H1 (cell line): ENCODE measurements around the gene SLC34A1. TPM values are rescaled to one million over a fixed set of nuclear protein-coding genes. Genes with fewer than 3 reads are reported as not detected.

Source experiments
- CBX5 ChIP-seq: fragments of 300-800, 300-1000 bp; sonication (generic); IDR thresholded peaks from 2 replicates; pipeline ENCODE4 v1.7.1; 2016; ENCODE audit warnings: antibody characterized with exemption, low read length, low read depth
- CREB1 ChIP-seq: IDR thresholded peaks from 2 replicates; pipeline ENCODE4 v1.6.1; 2012; ENCODE audit warnings: inconsistent platforms
- HDAC2 ChIP-seq, 2 experiments: fragments of 300-600 bp in 1 of 2; sonication (generic) in 1 of 2; IDR thresholded peaks; 2 replicates each; pipeline ENCODE4 v1.6.1; 2011 to 2012; ENCODE audit warnings: low read depth in 2 of 2, low read length in 2 of 2, mild to moderate bottlenecking in 2 of 2, moderate library complexity in 2 of 2, borderline replicate concordance in 1 of 2, inconsistent platforms in 1 of 2
- KDM5A ChIP-seq: fragments of 200-600 bp; IDR thresholded peaks from 2 replicates; pipeline ENCODE4 v1.7.1; 2012; ENCODE audit warnings: mild to moderate bottlenecking, low read length, inconsistent platforms, mixed read lengths
- MAFK ChIP-seq: IDR thresholded peaks from 2 replicates; pipeline ENCODE4 v1.6.1; 2012; ENCODE audit warnings: low read depth, mild to moderate bottlenecking, improper control_type of control experiment, low read length
- RBBP5 ChIP-seq: IDR thresholded peaks from 2 replicates; pipeline ENCODE4 v1.7.1; 2012; ENCODE audit warnings: low read depth, mild to moderate bottlenecking, inconsistent platforms, low read length, moderate library complexity, borderline replicate concordance
- RFX5 ChIP-seq: IDR thresholded peaks from 2 replicates; pipeline ENCODE4 v1.6.1; 2011; ENCODE audit warnings: low read depth, low read length, improper control_type of control experiment, borderline replicate concordance
- RNF2 ChIP-seq: fragments of 200-900, 300-1000 bp; sonication (generic); IDR thresholded peaks from 2 replicates; pipeline ENCODE4 v1.7.1; 2016; ENCODE audit warnings: borderline replicate concordance, low read depth, mild to moderate bottlenecking, antibody characterized with exemption, low read length; ENCODE audit not compliant: poor library complexity, severe bottlenecking; ENCODE audit errors: missing control alignments
- polyA plus RNA-seq, 7 experiments: library from polyadenylated mRNA; depleted of rRNA in 3 of 7; stranded (reverse) in 5 of 7; unstranded in 2 of 7; fragments of >200 nt in 5 of 7; fragments of 200-250 nt in 2 of 7; gene quantifications; 1 replicate in 5 of 7; 2 replicates in 1 of 7; 4 replicates in 1 of 7; pipeline versions ENCODE4 v1.2.1 to v1.2.3, GENCODE V29; 2011 to 2013; ENCODE audit warnings: missing spikeins in 2 of 7, mixed read lengths in 2 of 7
- total RNA-seq: library from RNA; stranded (reverse); fragmentation: NEBNext Ultra II Directional; extraction: Animal tissue kit (Norgen Biotek cat#: 25700); gene quantifications from 2 replicates; pipeline ENCODE4 v1.2.1, GENCODE V29; 2021

SLC34A1 gene
- total and polyA plus RNA-seq, 2 of the 8 experiments (the other 6 are each of a cell fraction or from before 2014, with no cell fraction given): not detected

DNA sequence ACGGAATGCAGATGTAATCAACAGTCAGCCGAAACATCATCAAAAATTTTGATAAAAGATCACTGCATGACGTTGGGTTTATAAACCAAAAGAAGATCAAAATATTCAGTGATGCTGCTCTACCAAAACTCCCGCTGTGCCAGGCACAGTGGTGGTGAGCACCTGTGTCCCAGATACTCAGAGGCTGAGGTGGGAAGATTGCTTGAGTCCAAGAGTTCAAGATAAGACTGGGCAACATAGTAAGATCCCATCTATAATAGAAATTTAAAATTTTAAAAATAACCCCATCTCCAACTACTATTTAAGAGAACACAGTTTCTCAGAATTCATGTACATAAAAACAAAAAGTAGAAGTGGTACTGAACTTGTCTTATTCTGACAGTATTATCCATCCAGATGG is 36.5 kb upstream of the SLC34A1 start (continued):
- TF ChIP-seq CBX5 (no peak), RNF2 (no peak), HDAC2 (IDR thresholded peaks at IDR 0.05; ENCODE audit: borderline replicate concordance in 1 of 2, low read depth in 2 of 2, low read length in 2 of 2) (no peak), RFX5 (no peak), RBBP5 (no peak), MAFK (no peak), KDM5A (no peak), CREB1 (no peak)
